PC-9 (cell line): ENCODE results near the gene EDA2R. TPM values are rescaled to one million over a fixed set of nuclear protein-coding genes. Genes with fewer than 3 reads are reported as not detected.

Experiments
- BruUV-seq: library from RNA; stranded (reverse); fragments of 400-500 nt; replicated peaks from 2 replicates; lab custom pipeline; 2021; lab: Mats Ljungman, UMichigan
- CTCF ChIA-PET: fragments of 300-600 bp; sonication (Branson Sonifier 250); formaldehyde crosslinking; loops from one replicate; lab custom pipeline; 2022; ENCODE audit warnings: antibody characterized with exemption; lab: Charles Lee
- POLR2A ChIA-PET: fragments of 300-600 bp; sonication (Branson Sonifier 250); formaldehyde crosslinking; loops from one replicate; lab custom pipeline; 2022; ENCODE audit warnings: antibody characterized with exemption; ENCODE audit not compliant: unreplicated experiment; lab: Charles Lee
- DNase-seq, 2 experiments: peaks; one replicate each; pipeline versions ENCODE4 v3.0.0 to v3.0.0-alpha.2; 2015 to 2022; ENCODE audit warnings: mixed read lengths in 1 of 2
- H2AFZ ChIP-seq: fragments of 200-600 bp; sonication (generic); 2 replicates; pipeline ENCODE4 v1.8.1; 2017; ENCODE audit warnings: antibody characterized with exemption
- H3F3A ChIP-seq: fragments of 200-600 bp; sonication (generic); 2 replicates; pipeline ENCODE4 v1.8.1; 2017; ENCODE audit warnings: antibody characterized with exemption, mild to moderate bottlenecking, low read depth; ENCODE audit not compliant: insufficient read depth
- H3K27ac ChIP-seq: fragments of 200-600 bp; sonication (generic); 2 replicates; pipeline ENCODE4 v1.6.1; 2016; ENCODE audit warnings: mixed run types
- H3K27me3 ChIP-seq: fragments of 200-600 bp; sonication (generic); 2 replicates; pipeline ENCODE4 v1.6.1; 2016; ENCODE audit warnings: low read depth, mixed run types; ENCODE audit not compliant: insufficient read depth
- H3K36me3 ChIP-seq: fragments of 200-600 bp; sonication (generic); 2 replicates; pipeline ENCODE4 v1.6.1; 2016; ENCODE audit warnings: low read depth, mixed run types
- H3K4me1 ChIP-seq: fragments of 200-600 bp; sonication (generic); replicated peaks from 2 replicates; pipeline ENCODE4 v1.6.1; 2016; ENCODE audit warnings: mixed run types; ENCODE audit not compliant: insufficient read depth
- H3K4me2 ChIP-seq: fragments of 200-600 bp; sonication (generic); 2 replicates; pipeline ENCODE4 v1.6.1; 2017; ENCODE audit warnings: mixed run types
- H3K4me3 ChIP-seq: fragments of 200-600 bp; sonication (generic); 2 replicates; pipeline ENCODE4 v1.6.1; 2016; ENCODE audit warnings: mixed run types
- H3K79me2 ChIP-seq: fragments of 200-600 bp; sonication (generic); 2 replicates; pipeline ENCODE4 v1.6.1; 2017; ENCODE audit warnings: low read depth, mixed run types
- H3K9me2 ChIP-seq: fragments of 200-600 bp; sonication (generic); 2 replicates; pipeline ENCODE4 v1.8.1; 2017; ENCODE audit warnings: mild to moderate bottlenecking; ENCODE audit not compliant: insufficient read depth
- H3K9me3 ChIP-seq: fragments of 200-600 bp; sonication (generic); 2 replicates; pipeline ENCODE4 v1.8.1; 2016; ENCODE audit warnings: low read depth; ENCODE audit not compliant: insufficient read depth
- H4K20me1 ChIP-seq: fragments of 200-600 bp; sonication (generic); 2 replicates; pipeline ENCODE4 v1.8.1; 2017; ENCODE audit not compliant: insufficient read depth
- EZH2 ChIP-seq: fragments of 200-600 bp; sonication (generic); IDR thresholded peaks from 2 replicates; pipeline ENCODE4 v1.8.0; 2017; ENCODE audit warnings: antibody characterized with exemption, low read depth
- intact Hi-C: fragments of 100-400 bp; cut with micrococcal nuclease; formaldehyde crosslinking; loops from one replicate; pipeline ENCODE4 v1.10.0; 2022; ENCODE audit not compliant: unreplicated experiment
- total RNA-seq: library from RNA; stranded (reverse); gene quantifications from 2 replicates; pipeline ENCODE4 v1.2.3, GENCODE V29; 2021
- TF ChIP-seq, protein P1 (sequence below): fragments of 200-600 bp; sonication (generic); conservative IDR thresholded peaks from 2 replicates; pipeline ENCODE4 v1.6.1; 2017; ENCODE audit warnings: mixed run types, antibody characterized with exemption, mild to moderate bottlenecking, moderate library complexity

EDA2R gene
- total RNA-seq, 1 experiment from 2014 or later = not detected

DNA sequence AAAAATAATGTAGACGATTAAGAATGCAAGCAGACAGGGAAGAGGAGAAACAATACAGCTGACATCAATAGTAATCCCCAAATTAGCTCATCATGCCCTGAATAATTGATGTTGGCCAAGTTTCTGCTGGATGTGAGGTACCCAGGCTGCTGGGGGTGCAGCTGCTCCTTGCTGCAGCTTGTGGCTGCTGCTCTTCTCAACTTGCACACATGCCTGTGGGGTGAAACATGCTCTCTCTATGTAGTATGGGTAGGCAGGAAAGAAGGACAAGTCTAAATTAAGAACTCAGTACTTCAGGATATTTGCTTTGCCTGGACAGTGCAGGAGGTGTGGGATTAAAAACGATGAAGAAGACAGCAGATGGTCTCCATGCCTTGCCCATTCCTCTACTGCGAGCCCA lies 16.7 kb downstream of the EDA2R start:
- POLR2A ChIA-PET = no interaction called here
- H4K20me1 ChIP-seq = no peaks in the 10 kb centered on the region

DNA sequence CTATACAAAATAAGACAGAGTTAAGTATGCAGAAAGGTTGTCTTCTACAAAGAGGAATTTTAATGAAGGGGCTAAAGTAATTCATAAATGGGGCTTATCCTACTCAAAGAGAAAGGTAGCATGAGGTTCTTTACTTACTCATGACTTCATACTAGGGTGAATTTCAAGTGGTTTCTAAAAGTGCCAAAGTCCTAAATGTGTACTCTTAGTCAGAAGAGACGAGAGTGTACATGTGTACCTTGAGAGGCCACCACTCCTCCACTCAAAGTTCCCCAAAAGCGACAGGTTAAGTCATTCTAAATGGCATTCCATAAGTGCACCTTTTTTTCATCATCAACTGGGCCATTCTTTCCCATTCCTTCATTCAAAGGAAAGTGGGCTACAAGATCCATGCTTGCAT lies 21.9 kb downstream of the EDA2R start:
- no peaks in the 10 kb centered on the region for H3K9me3 ChIP-seq
- intact Hi-C loops = no loop called here
- no peaks in the 10 kb centered on the region for H3K27me3 ChIP-seq
- no TSS peak for BruUV-seq
- H3K4me3 ChIP-seq = no peak overlapping the region
- no peak overlapping the region for H3K27ac ChIP-seq
- H2AFZ ChIP-seq = no peak overlapping the region
- H3K4me2 ChIP-seq = no peak overlapping the region
- no peaks in the 10 kb centered on the region for H3K79me2 ChIP-seq
- H4K20me1 ChIP-seq = no peaks in the 10 kb centered on the region
- H3K4me1 ChIP-seq = no peaks in the 10 kb centered on the region
- no peaks in the 10 kb centered on the region for H3F3A ChIP-seq
- ChIA-PET POLR2A (no interaction called here), CTCF (no interaction called here)
- no peaks in the 10 kb centered on the region for H3K36me3 ChIP-seq
- TF ChIP-seq, protein P1, sequence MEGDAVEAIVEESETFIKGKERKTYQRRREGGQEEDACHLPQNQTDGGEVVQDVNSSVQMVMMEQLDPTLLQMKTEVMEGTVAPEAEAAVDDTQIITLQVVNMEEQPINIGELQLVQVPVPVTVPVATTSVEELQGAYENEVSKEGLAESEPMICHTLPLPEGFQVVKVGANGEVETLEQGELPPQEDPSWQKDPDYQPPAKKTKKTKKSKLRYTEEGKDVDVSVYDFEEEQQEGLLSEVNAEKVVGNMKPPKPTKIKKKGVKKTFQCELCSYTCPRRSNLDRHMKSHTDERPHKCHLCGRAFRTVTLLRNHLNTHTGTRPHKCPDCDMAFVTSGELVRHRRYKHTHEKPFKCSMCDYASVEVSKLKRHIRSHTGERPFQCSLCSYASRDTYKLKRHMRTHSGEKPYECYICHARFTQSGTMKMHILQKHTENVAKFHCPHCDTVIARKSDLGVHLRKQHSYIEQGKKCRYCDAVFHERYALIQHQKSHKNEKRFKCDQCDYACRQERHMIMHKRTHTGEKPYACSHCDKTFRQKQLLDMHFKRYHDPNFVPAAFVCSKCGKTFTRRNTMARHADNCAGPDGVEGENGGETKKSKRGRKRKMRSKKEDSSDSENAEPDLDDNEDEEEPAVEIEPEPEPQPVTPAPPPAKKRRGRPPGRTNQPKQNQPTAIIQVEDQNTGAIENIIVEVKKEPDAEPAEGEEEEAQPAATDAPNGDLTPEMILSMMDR = no peak
- TF ChIP-seq EZH2 = no peak
- no peak for DNase-seq
- no peaks in the 10 kb centered on the region for H3K9me2 ChIP-seq

More for the DNA sequence above, 16.7 kb downstream of the EDA2R start:
- H3K9me3 ChIP-seq = no peaks in the 10 kb centered on the region
- CTCF ChIA-PET = no interaction called here
- no peak overlapping the region for H3K4me3 ChIP-seq
- H3K79me2 ChIP-seq = no peaks in the 10 kb centered on the region
- no peaks in the 10 kb centered on the region for H3K9me2 ChIP-seq
- no peaks in the 10 kb centered on the region for H3K27me3 ChIP-seq
- intact Hi-C loops = no loop called here
- H3K4me2 ChIP-seq = no peak overlapping the region
- DNase-seq = no peak
- no peak overlapping the region for H3K27ac ChIP-seq
- H3K36me3 ChIP-seq = no peaks in the 10 kb centered on the region
- H2AFZ ChIP-seq = no peak overlapping the region
- H3K4me1 ChIP-seq = no peaks in the 10 kb centered on the region
- no peaks in the 10 kb centered on the region for H3F3A ChIP-seq
- BruUV-seq = no TSS peak
- no peak for TF ChIP-seq EZH2
- TF ChIP-seq, protein P1 = no peak

DNA sequence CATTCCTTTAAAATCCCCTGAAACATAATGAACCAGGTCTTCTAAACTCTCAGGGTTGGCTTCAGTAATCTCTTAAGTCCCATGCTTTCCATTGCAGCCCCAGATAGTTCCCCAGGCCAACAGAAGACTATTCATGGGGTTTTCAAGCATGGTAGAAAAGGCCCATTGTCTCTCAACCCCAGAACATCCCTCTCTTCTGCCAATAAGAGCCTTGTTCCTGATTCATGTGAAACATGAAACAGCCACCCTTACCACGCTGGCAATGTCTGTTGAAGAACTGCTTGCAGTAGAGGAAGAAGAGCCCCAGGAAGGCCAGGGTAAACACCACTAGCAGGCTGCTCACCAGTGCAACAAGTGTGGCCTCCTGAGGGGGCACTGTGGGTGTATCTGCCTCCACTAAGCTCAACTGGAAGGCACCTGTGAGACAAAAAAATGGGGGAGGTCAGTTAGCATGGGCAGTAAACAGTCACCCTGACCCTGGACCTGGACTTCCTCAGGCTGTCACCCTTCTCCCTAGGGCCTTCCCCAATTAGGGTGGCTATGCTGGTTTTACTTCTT lies 36.4 kb downstream of the EDA2R start:
- BruUV-seq = no TSS peak
- Histone ChIP-seq H3K4me3 (no peak overlapping the region), H3K9me2 (no peaks in the 10 kb centered on the region), H3K4me2 (no peak overlapping the region), H3K27me3 (no peaks in the 10 kb centered on the region), H3K9me3 (no peaks in the 10 kb centered on the region), H3K79me2 (no peaks in the 10 kb centered on the region), H3K27ac (no peak overlapping the region), H3F3A (no peaks in the 10 kb centered on the region), H4K20me1 (no peaks in the 10 kb centered on the region), H3K4me1 (no peaks in the 10 kb centered on the region), H2AFZ (no peak overlapping the region), H3K36me3 (no peaks in the 10 kb centered on the region)
- DNase-seq = no peak
- CTCF ChIA-PET = no interaction called here
- POLR2A ChIA-PET = no interaction called here
- intact Hi-C loops = no loop called here
- TF ChIP-seq, protein P1 = no peak
- no peak for TF ChIP-seq EZH2
